AG09319 (cell line): ENCODE measurements around the gene HRNR.

Source experiments
- DNase-seq: peaks from one replicate; pipeline ENCODE4 v3.0.0-alpha.2; 2010; ENCODE audit warnings: low read depth; ENCODE audit errors: extremely low read depth
- TF ChIP-seq, protein P1 (sequence below): IDR thresholded peaks from 2 replicates; pipeline ENCODE4 v1.5.1; 2011; ENCODE audit warnings: low read depth, mild to moderate bottlenecking, inconsistent platforms, low read length, moderate library complexity

HRNR gene

DNA sequence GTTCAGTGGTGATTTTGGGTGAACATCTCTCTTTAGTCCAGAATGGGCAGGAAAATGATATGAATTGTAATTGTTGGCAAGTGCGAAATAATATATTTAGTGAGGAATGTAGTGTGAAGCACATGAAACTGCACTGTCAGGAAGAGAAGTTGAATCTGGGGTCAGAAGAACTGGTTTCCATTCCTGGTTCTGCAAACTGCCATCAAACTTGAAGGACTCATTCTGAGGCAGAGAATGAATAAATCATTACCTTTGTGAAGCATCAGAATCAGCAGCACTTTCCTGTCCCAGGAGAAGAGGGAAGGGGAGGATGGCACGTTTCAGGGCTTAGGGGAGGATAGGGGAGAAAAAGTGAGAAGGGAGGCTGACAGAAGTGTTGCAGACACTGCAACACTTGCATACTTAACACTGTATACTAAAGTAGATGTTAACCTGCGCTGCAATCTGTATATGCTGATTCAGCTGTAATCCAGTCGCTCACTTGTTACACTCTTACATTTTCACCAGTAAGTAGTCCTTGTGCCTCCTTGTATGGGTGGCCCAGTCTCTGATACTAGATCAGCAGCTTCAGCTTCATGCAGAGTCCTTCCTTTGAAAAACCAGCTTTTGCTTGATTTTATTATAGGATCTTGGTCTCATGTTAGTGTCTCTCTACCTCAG lies 54.5 kb downstream of the HRNR start:
- no peak for DNase-seq

DNA sequence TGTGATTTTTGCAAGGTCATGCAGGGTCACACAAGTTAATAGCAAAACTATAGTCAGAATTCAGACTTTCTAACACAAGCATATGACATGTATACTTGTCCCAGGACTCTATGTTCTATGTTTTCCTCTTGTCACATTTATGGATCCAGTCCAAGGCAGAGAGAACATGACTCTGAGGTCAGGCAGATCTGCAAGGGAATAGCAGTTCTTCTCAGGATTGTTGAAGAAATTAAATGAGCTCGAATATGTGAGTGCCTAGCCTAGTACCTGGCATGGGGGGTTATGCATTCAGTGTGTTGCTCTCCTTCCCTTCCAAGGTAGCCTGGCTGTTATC lies 55.5 kb downstream of the HRNR start:
- TF ChIP-seq, protein P1, sequence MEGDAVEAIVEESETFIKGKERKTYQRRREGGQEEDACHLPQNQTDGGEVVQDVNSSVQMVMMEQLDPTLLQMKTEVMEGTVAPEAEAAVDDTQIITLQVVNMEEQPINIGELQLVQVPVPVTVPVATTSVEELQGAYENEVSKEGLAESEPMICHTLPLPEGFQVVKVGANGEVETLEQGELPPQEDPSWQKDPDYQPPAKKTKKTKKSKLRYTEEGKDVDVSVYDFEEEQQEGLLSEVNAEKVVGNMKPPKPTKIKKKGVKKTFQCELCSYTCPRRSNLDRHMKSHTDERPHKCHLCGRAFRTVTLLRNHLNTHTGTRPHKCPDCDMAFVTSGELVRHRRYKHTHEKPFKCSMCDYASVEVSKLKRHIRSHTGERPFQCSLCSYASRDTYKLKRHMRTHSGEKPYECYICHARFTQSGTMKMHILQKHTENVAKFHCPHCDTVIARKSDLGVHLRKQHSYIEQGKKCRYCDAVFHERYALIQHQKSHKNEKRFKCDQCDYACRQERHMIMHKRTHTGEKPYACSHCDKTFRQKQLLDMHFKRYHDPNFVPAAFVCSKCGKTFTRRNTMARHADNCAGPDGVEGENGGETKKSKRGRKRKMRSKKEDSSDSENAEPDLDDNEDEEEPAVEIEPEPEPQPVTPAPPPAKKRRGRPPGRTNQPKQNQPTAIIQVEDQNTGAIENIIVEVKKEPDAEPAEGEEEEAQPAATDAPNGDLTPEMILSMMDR: no peak
- no peak for DNase-seq

More for the DNA sequence above, 54.5 kb downstream of the HRNR start:
- TF ChIP-seq, protein P1: no peak

DNA sequence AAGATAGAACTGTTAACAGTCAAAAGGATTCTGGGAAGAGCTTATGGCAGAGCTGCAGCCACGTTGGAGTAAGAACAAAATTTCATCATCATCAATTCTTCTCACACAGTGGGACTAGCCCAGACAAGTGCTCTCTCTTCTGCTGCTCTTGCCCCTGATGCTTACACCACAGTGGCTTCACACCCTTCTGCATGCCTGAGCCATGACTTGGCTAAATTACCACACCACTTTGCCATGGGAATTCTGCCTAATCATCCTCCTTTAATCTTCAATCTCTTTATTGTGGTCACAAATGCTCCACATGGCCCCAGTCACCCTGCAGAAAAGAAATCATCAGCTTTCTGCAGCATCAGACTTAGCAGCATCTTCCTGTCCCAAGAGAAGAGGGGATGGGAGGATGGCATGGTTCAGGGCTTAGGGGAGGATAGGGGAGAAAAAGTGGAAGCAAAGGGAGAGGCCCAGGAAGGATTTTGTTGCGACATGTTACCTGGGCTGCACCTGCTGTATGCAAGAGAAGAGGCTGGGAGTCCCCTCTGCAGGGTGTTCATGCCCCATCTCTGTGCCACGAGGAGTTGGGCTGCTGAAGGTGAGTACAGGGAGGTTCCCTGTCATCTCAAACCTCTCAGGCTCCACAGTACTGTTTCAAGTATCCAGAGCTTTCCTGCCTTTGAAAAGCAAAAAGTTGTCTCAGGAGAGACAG lies 56.0 kb downstream of the HRNR start:
- TF ChIP-seq, protein P1: no peak
- DNase-seq: no peak

DNA sequence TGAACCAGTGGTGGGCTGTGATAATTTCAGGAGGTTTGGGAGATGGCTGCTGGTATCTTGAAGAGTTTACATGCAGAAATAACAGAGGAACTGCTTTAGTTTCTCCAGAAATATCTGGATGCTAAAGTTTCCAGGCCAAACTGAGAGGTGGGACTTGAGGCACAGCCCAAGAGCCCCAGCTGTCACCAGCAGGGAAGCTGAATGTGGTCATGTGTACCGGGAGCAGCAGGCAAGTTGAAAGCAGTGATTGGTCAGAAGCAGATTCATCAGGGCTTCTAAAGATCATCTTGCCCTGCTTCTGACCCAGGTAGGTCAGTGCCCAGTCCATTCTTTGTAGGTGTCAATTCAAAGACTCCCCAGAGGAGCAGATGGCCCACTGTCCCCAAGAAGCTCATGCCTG lies 57.0 kb downstream of the HRNR start:
- TF ChIP-seq, protein P1: no peak
- DNase-seq: no peak

DNA sequence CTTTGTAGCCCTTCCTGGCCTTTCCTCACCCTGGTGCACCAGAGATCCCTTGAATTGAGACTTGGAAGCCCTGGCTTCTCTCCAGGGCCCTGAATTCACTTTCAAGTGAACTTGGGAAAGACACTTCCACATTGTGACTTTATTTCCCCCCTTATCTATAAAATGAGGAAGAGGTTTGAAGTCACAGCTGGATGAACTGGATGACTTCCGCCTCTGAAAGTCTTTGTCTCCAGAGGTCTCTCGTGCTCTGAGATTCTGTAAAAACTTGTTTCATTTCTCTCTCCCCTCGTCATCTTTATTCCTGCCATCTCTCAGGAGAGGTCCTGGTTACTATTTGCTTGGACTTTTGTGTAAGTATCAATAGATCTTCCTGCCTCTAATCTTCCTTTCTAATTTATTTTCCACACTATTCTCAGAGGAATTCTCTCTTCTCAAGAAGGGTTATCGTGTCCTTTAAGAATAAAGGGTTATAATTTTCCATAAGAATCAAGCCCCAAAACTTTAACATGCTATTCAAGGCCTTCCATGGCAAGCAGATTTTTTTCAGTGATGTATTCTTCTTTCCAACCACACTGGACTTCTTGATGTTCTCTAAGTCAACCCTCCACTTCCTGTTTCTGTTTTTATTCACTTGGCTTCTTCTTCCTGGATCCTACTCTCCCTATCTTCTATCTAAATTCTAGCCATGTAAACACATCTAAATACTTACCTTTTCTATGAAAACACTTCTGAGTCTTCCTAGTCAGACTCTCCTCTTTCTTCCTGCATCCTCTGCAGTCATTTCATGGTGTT lies 58.5 kb downstream of the HRNR start:
- TF ChIP-seq, protein P1: no peak
- no peak for DNase-seq

DNA sequence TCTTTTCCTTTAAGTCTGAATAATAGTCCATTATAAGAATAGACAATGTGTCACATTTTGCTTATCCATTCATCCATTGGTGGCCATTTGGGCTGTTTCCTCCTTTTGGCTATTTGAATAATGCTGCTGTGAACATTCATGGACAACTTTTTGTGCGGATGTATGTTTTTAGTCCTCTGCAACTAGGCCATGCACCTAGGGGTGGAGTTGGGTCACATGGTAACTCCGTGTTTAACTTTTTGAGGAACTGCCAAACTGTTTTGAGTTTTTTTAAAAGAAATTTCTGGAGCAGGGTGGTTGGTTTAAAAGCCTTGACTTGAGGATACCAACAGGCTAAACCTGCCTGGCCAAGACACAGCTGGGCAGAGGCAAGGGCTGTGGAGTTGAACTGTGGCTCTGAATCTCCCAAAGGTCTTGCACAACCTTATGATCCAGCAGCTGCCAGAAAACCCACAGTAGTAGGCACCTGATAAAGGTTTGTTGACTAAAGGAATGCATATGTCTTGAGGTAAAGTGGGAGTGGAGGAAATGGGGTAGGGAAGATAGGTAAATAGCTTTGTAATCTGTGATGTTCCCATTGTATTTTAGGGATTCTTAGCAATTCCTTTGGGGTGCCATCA lies 59.4 kb downstream of the HRNR start:
- TF ChIP-seq, protein P1: no peak
- no peak for DNase-seq
